K562 (cell line): Measurements from ENCODE around the gene LATS2. TPM values are rescaled to one million over a fixed set of nuclear protein-coding genes. Genes with fewer than 3 reads are reported as not detected.
A peak's percentile ranks its signal among the peaks of the same experiment; 100 is the strongest.

Experiments
- ATAC-seq: fragments of 200-7000 bp; cut with Tn5 transposase; 3 replicates; pipeline ENCODE4 v1.9.1; 2020; ENCODE audit warnings: moderate library complexity
- BruUV-seq: library from RNA; stranded (reverse); fragments of 400-500 nt; replicated peaks from 2 replicates; lab custom pipeline; 2021; lab: Mats Ljungman, UMichigan
- CTCF ChIA-PET: fragments of 300-600 bp; formaldehyde crosslinking; extraction: SDS; loops from one replicate; lab custom pipeline; 2021; ENCODE audit warnings: low intra/inter-chr PET ratio; lab: Yijun Ruan, JAX
- POLR2A ChIA-PET: fragments of 300-600, 350-650 bp; sonication (Branson Sonifier 250); formaldehyde crosslinking; extraction: SDS; loops from one replicate; lab custom pipeline; 2021; ENCODE audit warnings: antibody characterized with exemption, inconsistent platforms; lab: Yijun Ruan, JAX
- DNase-seq, 4 experiments: peaks; one replicate each; pipeline versions ENCODE4 v3.0.0 to v3.0.0-alpha.2; 2011 to 2018; ENCODE audit warnings: low spot score in 3 of 4, mixed read lengths in 3 of 4; ENCODE audit errors: extremely low read depth in 1 of 4
- FAIRE-seq: peaks from 2 replicates; lab custom pipeline; 2011; peaks lifted over from hg19 to GRCh38; lab: Jason Lieb, UNC
- H2AFZ ChIP-seq: 2 replicates; pipeline ENCODE4 v1.6.0; 2011; ENCODE audit warnings: low read depth, low read length, control low read depth, inconsistent platforms
- H3K27ac ChIP-seq: fragments of 200-600 bp; 3 replicates; pipeline ENCODE4 v1.8.0; 2011; ENCODE audit warnings: low read depth, mild to moderate bottlenecking, control low read depth, inconsistent platforms, low read length, moderate library complexity, mixed read lengths; ENCODE audit errors: extremely low read depth
- H3K27me3 ChIP-seq, 2 experiments: fragments of 300-600 bp in 1 of 2; 2 replicates in 1 of 2; 3 replicates in 1 of 2; pipeline versions ENCODE4 v1.6.0 to v1.8.0; 2011; ENCODE audit warnings: inconsistent platforms in 2 of 2, low read length in 2 of 2, mild to moderate bottlenecking in 1 of 2, mixed read lengths in 1 of 2, moderate library complexity in 1 of 2; ENCODE audit not compliant: control insufficient read depth in 2 of 2, insufficient read depth in 2 of 2
- H3K36me3 ChIP-seq: fragments of 300-600 bp; 3 replicates; pipeline ENCODE4 v1.8.0; 2011; ENCODE audit warnings: mild to moderate bottlenecking, low read length, inconsistent platforms; ENCODE audit not compliant: control insufficient read depth, insufficient read depth
- H3K4me1 ChIP-seq, 2 experiments: fragments of 200-600 bp in 1 of 2; replicated peaks in 1 of 2; 2 replicates in 1 of 2; 3 replicates in 1 of 2; pipeline versions ENCODE4 v1.5.1 to v1.8.0; 2011; ENCODE audit warnings: inconsistent platforms in 2 of 2, low read length in 2 of 2, mild to moderate bottlenecking in 1 of 2, mixed read lengths in 1 of 2, moderate library complexity in 1 of 2; ENCODE audit not compliant: control insufficient read depth in 2 of 2, insufficient read depth in 2 of 2
- H3K4me2 ChIP-seq: 2 replicates; pipeline ENCODE4 v1.6.1; 2011; ENCODE audit warnings: low read length, control low read depth, inconsistent platforms, mixed read lengths; ENCODE audit not compliant: insufficient read depth
- H3K4me3 ChIP-seq: fragments of 200-600 bp; sonication (generic), shearing (Covaris generic); 2 replicates; pipeline ENCODE4 v1.5.1; 2016; ENCODE audit warnings: control low read depth, inconsistent platforms
- H3K79me2 ChIP-seq: fragments of 200-600 bp; 3 replicates; pipeline ENCODE4 v1.8.0; 2011; ENCODE audit warnings: low read length, inconsistent platforms; ENCODE audit not compliant: control insufficient read depth, insufficient read depth
- H3K9ac ChIP-seq, 2 experiments: 2 replicates each; pipeline versions ENCODE4 v1.6.0 to v1.6.1; 2011; ENCODE audit warnings: low read depth in 2 of 2, low read length in 2 of 2, control low read depth in 1 of 2, inconsistent platforms in 1 of 2, mild to moderate bottlenecking in 1 of 2, mixed read lengths in 1 of 2; ENCODE audit not compliant: insufficient read depth in 1 of 2
- H3K9me1 ChIP-seq: one replicate; pipeline ENCODE4 v1.6.0; 2011; ENCODE audit warnings: inconsistent platforms, mild to moderate bottlenecking, low read length, moderate library complexity; ENCODE audit not compliant: control insufficient read depth, insufficient read depth
- H3K9me3 ChIP-seq: replicated peaks from 2 replicates; pipeline ENCODE4 v1.5.1; 2011; ENCODE audit warnings: low read depth, low read length, inconsistent platforms; ENCODE audit not compliant: control insufficient read depth, insufficient read depth
- H4K20me1 ChIP-seq: replicated peaks from 2 replicates; pipeline ENCODE4 v1.6.1; 2011; ENCODE audit warnings: low read length, inconsistent platforms, mixed read lengths; ENCODE audit not compliant: control insufficient read depth, insufficient read depth
- ATF2 ChIP-seq: sonication (generic); formaldehyde crosslinking; IDR thresholded peaks from 2 replicates; pipeline ENCODE4 v1.8.1; 2022; ENCODE audit warnings: missing genetic modification reagents
- IFI16 ChIP-seq: fragments of 250-450 bp; sonication (Bioruptor Pico); IDR thresholded peaks from 2 replicates; pipeline ENCODE4 v2.1.2; 2022; ENCODE audit warnings: mild to moderate bottlenecking, inconsistent platforms
- MEF2D ChIP-seq: conservative IDR thresholded peaks from 2 replicates; pipeline ENCODE4 v1.6.1; 2016; ENCODE audit warnings: low read depth, missing genetic modification characterization, missing compliant biosample characterization
- MTA1 ChIP-seq: fragments of 450-650 bp; IDR thresholded peaks from 2 replicates; pipeline ENCODE4 v1.6.1; 2017; ENCODE audit warnings: borderline replicate concordance
- PHB2 ChIP-seq: fragments of 450-650 bp; IDR thresholded peaks from 2 replicates; pipeline ENCODE4 v1.6.1; 2017; ENCODE audit warnings: low read depth
- SPI1 ChIP-seq: IDR thresholded peaks from 2 replicates; pipeline ENCODE4 v1.6.1; 2011; ENCODE audit warnings: low read depth, low read length, control low read depth, borderline replicate concordance
- ZNF12 ChIP-seq: sonication (generic); formaldehyde crosslinking; IDR thresholded peaks from 2 replicates; pipeline ENCODE4 v1.4.0; 2020; ENCODE audit warnings: mild to moderate bottlenecking, missing genetic modification reagents
- ZNF232 ChIP-seq: sonication (generic); formaldehyde crosslinking; IDR thresholded peaks from 2 replicates; pipeline ENCODE4 v1.8.0; 2022; ENCODE audit warnings: mild to moderate bottlenecking, missing genetic modification reagents
- ZNF263 ChIP-seq: sonication (generic); formaldehyde crosslinking; IDR thresholded peaks from 2 replicates; pipeline ENCODE4 v1.8.0; 2022; ENCODE audit warnings: mild to moderate bottlenecking, missing genetic modification reagents, borderline replicate concordance
- ZNF324 ChIP-seq: fragments of 250-450 bp; sonication (Bioruptor Pico); IDR thresholded peaks from 2 replicates; pipeline ENCODE4 v1.4.0; 2020; ENCODE audit warnings: mild to moderate bottlenecking
- ZNF584 ChIP-seq: fragments of 200-800 bp; sonication (Bioruptor generic); IDR thresholded peaks from 2 replicates; pipeline ENCODE4 v1.6.1; 2016; ENCODE audit warnings: low read depth, mild to moderate bottlenecking, missing genetic modification characterization, missing compliant biosample characterization
- WGBS: fragments of 100-300 bp; shearing (Covaris generic); methylation state at CpG from one replicate; pipeline ENCODE4 v1.1.6; 2016; ENCODE audit warnings: low coverage, mixed read lengths; ENCODE audit not compliant: insufficient coverage; ENCODE audit errors: missing lambda C conversion rate; 5-methylcytosine and 5-hydroxymethylcytosine counted together
- in situ Hi-C: fragments of 300-500 bp; cut with MboI; formaldehyde crosslinking; loops from 4 replicates; pipeline ENCODE4 v1.15.0; 2018; ENCODE audit warnings: inconsistent platforms, mixed read lengths
- intact Hi-C: fragments of 100-400 bp; cut with micrococcal nuclease; formaldehyde crosslinking; loops from 2 replicates; pipeline ENCODE4 v1.14.2; 2022
- polyA plus RNA-seq, 8 experiments: library from polyadenylated mRNA; depleted of rRNA in 4 of 8; stranded (reverse) in 5 of 8; unstranded in 3 of 8; fragments of >200 nt; fragmentation: Nextera tagmentation in 2 of 8; fragmentation: Illumina TruSeq in 1 of 8; extraction: Ambion mirVana in 2 of 8; extraction: Trizol in 1 of 8; gene quantifications; 2 replicates each; pipeline versions ENCODE4 v1.2.1 to v1.2.3, GENCODE V29; 2011 to 2014; ENCODE audit warnings: inconsistent platforms in 1 of 8, missing spikeins in 1 of 8
- total RNA-seq, 7 experiments: library from RNA; depleted of rRNA in 6 of 7; stranded (reverse); fragments of >200 nt in 6 of 7; fragmentation: Illumina TruSeq in 2 of 7; extraction: Trizol in 2 of 7; gene quantifications; 2 replicates each; pipeline versions ENCODE4 v1.2.1 to v1.2.3, GENCODE V29; 2011 to 2021; ENCODE audit warnings: low replicate concordance in 1 of 7
- TF ChIP-seq, protein P1 (sequence below): sonication (generic); formaldehyde crosslinking; IDR thresholded peaks from 2 replicates; pipeline ENCODE4 v1.8.1; 2023; ENCODE audit warnings: mild to moderate bottlenecking, missing genetic modification reagents

The LATS2 gene
- total and polyA plus RNA-seq, 9 of the 15 experiments (the other 6 are each of a cell fraction or from before 2014, with no cell fraction given): 0.18 to 3.7 (median 0.76) TPM

DNA sequence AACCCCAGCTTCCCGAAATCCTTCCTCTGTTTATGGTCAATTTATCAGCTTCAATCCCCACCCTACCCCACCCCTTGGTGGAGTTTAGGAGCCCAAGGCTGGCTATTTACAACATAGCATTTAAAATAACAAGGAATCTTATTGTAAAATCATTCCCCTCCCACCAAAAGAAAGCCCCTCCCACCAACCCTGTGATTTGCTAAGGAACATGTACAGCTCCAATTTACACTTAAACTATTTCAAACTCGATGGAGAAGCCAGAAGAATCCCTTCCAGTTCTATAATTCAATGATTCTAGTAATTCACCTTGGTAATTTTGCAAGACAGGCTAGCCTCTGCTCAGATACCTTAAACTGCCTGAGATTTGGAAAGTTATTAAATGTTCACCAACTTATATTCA lies 3.0 kb downstream of the LATS2 start:
- no peaks in the 10 kb centered on the region for H3K36me3 ChIP-seq
- H3K9me1 ChIP-seq: no peaks in the 10 kb centered on the region
- H3K27me3 ChIP-seq: no peaks in the 10 kb centered on the region; a peak in 1 of 5 replicates
- H2AFZ ChIP-seq: no peak overlapping the region
- peaks cover 0 to 18% of the 10 kb centered on the region in 2 experiments; a peak in 2 of 5 replicates for H3K4me1 ChIP-seq
- H3K27ac ChIP-seq: no peak overlapping the region
- POLR2A ChIA-PET: interaction anchor here (0.6 to 1.1 kb wide), 3 partner anchors 35 to 122 kb away, joined by 3 to 6 read pairs (median 3); no protein-coding TSS in a partner anchor
- H4K20me1 ChIP-seq: no peaks in the 10 kb centered on the region
- DNase-seq (peak in 1 of 4 experiments; percentile 6), ATAC-seq (no peak), FAIRE-seq (no peak)
- CTCF ChIA-PET: no interaction called here
- no peaks in the 10 kb centered on the region for H3K9me3 ChIP-seq
- H3K4me3 ChIP-seq: no peak overlapping the region
- no peak overlapping the region for H3K9ac ChIP-seq
- no peak for TF ChIP-seq ZNF232
- no peak for TF ChIP-seq ATF2
- TF ChIP-seq ZNF584 (CRISPR knock-in tag): no peak
- TF ChIP-seq, protein P1, sequence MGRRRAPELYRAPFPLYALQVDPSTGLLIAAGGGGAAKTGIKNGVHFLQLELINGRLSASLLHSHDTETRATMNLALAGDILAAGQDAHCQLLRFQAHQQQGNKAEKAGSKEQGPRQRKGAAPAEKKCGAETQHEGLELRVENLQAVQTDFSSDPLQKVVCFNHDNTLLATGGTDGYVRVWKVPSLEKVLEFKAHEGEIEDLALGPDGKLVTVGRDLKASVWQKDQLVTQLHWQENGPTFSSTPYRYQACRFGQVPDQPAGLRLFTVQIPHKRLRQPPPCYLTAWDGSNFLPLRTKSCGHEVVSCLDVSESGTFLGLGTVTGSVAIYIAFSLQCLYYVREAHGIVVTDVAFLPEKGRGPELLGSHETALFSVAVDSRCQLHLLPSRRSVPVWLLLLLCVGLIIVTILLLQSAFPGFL (CRISPR knock-in tag): no peak
- TF ChIP-seq MTA1: no peak
- TF ChIP-seq PHB2: no peak
- TF ChIP-seq ZNF12 (CRISPR knock-in tag): no peak
- no peak for TF ChIP-seq MEF2D (tag)
- no peak for TF ChIP-seq SPI1
- TF ChIP-seq ZNF263 (CRISPR knock-in tag): no peak
- TF ChIP-seq ZNF324 (CRISPR knock-in tag): no peak
- no peak for TF ChIP-seq IFI16 (CRISPR knock-in tag)
- no TSS peak for BruUV-seq
- no peaks in the 10 kb centered on the region for H3K79me2 ChIP-seq
- H3K4me2 ChIP-seq: no peak overlapping the region
- in situ Hi-C loops: loop anchor here (10.0 kb wide), 1 partner anchor 564 kb away; no protein-coding TSS in a partner anchor
- intact Hi-C loops: no loop called here
- 0% methylated on average over 1 of the region's 2 CpGs for WGBS
